Endothelial cell of umbilical vein (primary cell): ENCODE measurements around the gene RSL24D1. TPM values are rescaled to one million over a fixed set of nuclear protein-coding genes. Genes with fewer than 3 reads are reported as not detected.

Source experiments
- BruUV-seq: library from RNA; stranded (reverse); fragments of 400-500 nt; replicated peaks from 2 replicates; lab custom pipeline; 2021; lab: Mats Ljungman, UMichigan
- CTCF ChIA-PET: fragments of 300-600, 350-600 bp; sonication (Branson Sonifier 250); formaldehyde crosslinking; loops from one replicate; lab custom pipeline; 2021; ENCODE audit warnings: antibody characterized with exemption, inconsistent platforms; lab: Charles Lee
- POLR2A ChIA-PET: fragments of 300-600, 350-600 bp; sonication (Branson Sonifier 250); formaldehyde crosslinking; loops from one replicate; lab custom pipeline; 2021; ENCODE audit warnings: antibody characterized with exemption, inconsistent platforms; lab: Charles Lee
- DNase-seq: peaks from one replicate; pipeline ENCODE4 v3.0.0-alpha.2; 2011; ENCODE audit warnings: low read depth, low spot score
- FAIRE-seq: peaks from 2 replicates; lab custom pipeline; 2011; peaks lifted over from hg19 to GRCh38; lab: Jason Lieb, UNC
- H2AFZ ChIP-seq: 2 replicates; pipeline ENCODE4 v1.6.0; 2012; ENCODE audit warnings: low read depth, low read length, control low read depth, inconsistent platforms
- H3K27ac ChIP-seq: 2 replicates; pipeline ENCODE4 v1.5.1; 2011; ENCODE audit warnings: low read depth, mild to moderate bottlenecking, control low read depth, low read length, moderate library complexity; ENCODE audit not compliant: insufficient read depth
- H3K27me3 ChIP-seq, 2 experiments: 2 replicates each; pipeline versions ENCODE4 v1.6.0 to v1.6.1; 2011; ENCODE audit warnings: low read length in 2 of 2, mixed read lengths in 1 of 2; ENCODE audit not compliant: control insufficient read depth in 2 of 2, insufficient read depth in 2 of 2
- H3K36me3 ChIP-seq, 2 experiments: 2 replicates in 1 of 2; 3 replicates in 1 of 2; pipeline ENCODE4 v1.5.1; 2011; ENCODE audit warnings: low read length in 2 of 2, mild to moderate bottlenecking in 1 of 2, moderate library complexity in 1 of 2; ENCODE audit not compliant: control insufficient read depth in 2 of 2, insufficient read depth in 2 of 2; ENCODE audit errors: extremely low read depth in 1 of 2
- H3K4me1 ChIP-seq: 3 replicates; pipeline ENCODE4 v1.5.1; 2011; ENCODE audit warnings: mild to moderate bottlenecking, low read length; ENCODE audit not compliant: control insufficient read depth, insufficient read depth; ENCODE audit errors: extremely low read depth
- H3K4me2 ChIP-seq: 2 replicates; pipeline ENCODE4 v1.6.1; 2011; ENCODE audit warnings: low read length, control low read depth, mixed read lengths; ENCODE audit not compliant: insufficient read depth
- H3K4me3 ChIP-seq, 3 experiments: fragments of 200-600 bp in 1 of 3; sonication (generic), shearing (Covaris generic) in 1 of 3; replicated peaks in 1 of 3; 2 replicates each; pipeline ENCODE4 v1.5.1; 2011 to 2016; ENCODE audit warnings: control low read depth in 3 of 3, low read length in 3 of 3, mild to moderate bottlenecking in 2 of 3, inconsistent platforms in 1 of 3, low read depth in 1 of 3, moderate library complexity in 1 of 3; ENCODE audit not compliant: insufficient read depth in 1 of 3
- H3K79me2 ChIP-seq: 2 replicates; pipeline ENCODE4 v1.6.0; 2012; ENCODE audit warnings: low read length, inconsistent platforms; ENCODE audit not compliant: control insufficient read depth, insufficient read depth
- H3K9ac ChIP-seq: replicated peaks from 2 replicates; pipeline ENCODE3; 2011; ENCODE audit warnings: low read length, control low read depth; ENCODE audit not compliant: insufficient read depth; ENCODE audit errors: extremely low read depth
- H3K9me1 ChIP-seq: replicated peaks from 3 replicates; pipeline ENCODE4 v1.6.0; 2011; ENCODE audit warnings: mild to moderate bottlenecking, low read length; ENCODE audit not compliant: control insufficient read depth, insufficient read depth; ENCODE audit errors: extremely low read depth
- H3K9me3 ChIP-seq: replicated peaks from 2 replicates; pipeline ENCODE4 v1.5.1; 2012; ENCODE audit warnings: low read length, inconsistent platforms; ENCODE audit not compliant: control insufficient read depth, insufficient read depth
- H4K20me1 ChIP-seq: replicated peaks from 2 replicates; pipeline ENCODE3; 2011; ENCODE audit warnings: mild to moderate bottlenecking, low read length; ENCODE audit not compliant: control insufficient read depth, insufficient read depth; ENCODE audit errors: extremely low read depth
- CTCF ChIP-seq, 2 donors: IDR thresholded peaks; 1 replicate in 1 of 2; 2 replicates in 1 of 2; pipeline ENCODE4 v1.5.1; 2011; ENCODE audit warnings: low read length in 2 of 2, mild to moderate bottlenecking in 2 of 2, moderate library complexity in 2 of 2, control low read depth in 1 of 2, inconsistent platforms in 1 of 2, low read depth in 1 of 2; ENCODE audit not compliant: insufficient read depth in 1 of 2; ENCODE audit errors: extremely low read depth in 1 of 2
- EZH2 ChIP-seq: IDR thresholded peaks from 2 replicates; pipeline ENCODE4 v1.6.1; 2012; ENCODE audit warnings: borderline replicate concordance, low read depth, mild to moderate bottlenecking, moderate library complexity, low read length, inconsistent platforms; ENCODE audit not compliant: severe bottlenecking
- FOS ChIP-seq: IDR thresholded peaks from 2 replicates; pipeline ENCODE4 v1.6.1; 2011; ENCODE audit warnings: mild to moderate bottlenecking, low read length, moderate library complexity, borderline replicate concordance; ENCODE audit not compliant: insufficient read depth
- GATA2 ChIP-seq: IDR thresholded peaks from 2 replicates; pipeline ENCODE4 v1.7.0; 2011; ENCODE audit warnings: low read depth, mild to moderate bottlenecking, moderate library complexity, mixed read lengths, low read length; ENCODE audit not compliant: insufficient read length, insufficient read depth
- JUN ChIP-seq: IDR thresholded peaks from 2 replicates; pipeline ENCODE4 v1.6.1; 2011; ENCODE audit warnings: borderline replicate concordance, low read depth; ENCODE audit not compliant: insufficient read length, insufficient read depth
- MAX ChIP-seq: IDR thresholded peaks from 2 replicates; pipeline ENCODE4 v1.6.1; 2011; ENCODE audit not compliant: insufficient read depth, insufficient read length
- MYC ChIP-seq: IDR thresholded peaks from one replicate; pipeline ENCODE4 v1.6.1; 2011; ENCODE audit warnings: mild to moderate bottlenecking, low read depth, low read length
- POLR2A ChIP-seq: IDR thresholded peaks from 2 replicates; pipeline ENCODE4 v1.6.1; 2012; ENCODE audit warnings: low read depth, mild to moderate bottlenecking, control low read depth, low read length
- POLR2AphosphoS5 ChIP-seq: IDR thresholded peaks from 2 replicates; pipeline ENCODE4 v1.6.1; 2012; ENCODE audit warnings: low read depth, mild to moderate bottlenecking, control low read depth, low read length, moderate library complexity; ENCODE audit not compliant: insufficient read depth
- dilution Hi-C: fragments of 300-500 bp; cut with MboI; formaldehyde crosslinking; loops from one replicate; pipeline ENCODE4 v1.15.0; 2019; ENCODE audit warnings: low sequenced_read_pairs; ENCODE audit not compliant: extremely low pct_ligation_motif_present
- intact Hi-C: fragments of 100-400 bp; cut with micrococcal nuclease; formaldehyde crosslinking; loops from one replicate; pipeline ENCODE4 v1.10.0; 2022
- polyA plus RNA-seq, 4 experiments: library from polyadenylated mRNA; depleted of rRNA in 3 of 4; stranded (reverse) in 3 of 4; unstranded in 1 of 4; fragments of >200 nt; gene quantifications; 2 replicates each; pipeline versions ENCODE4 v1.2.1 to v1.2.3, GENCODE V29; 2011 to 2012; ENCODE audit warnings: missing spikeins in 1 of 4
- total RNA-seq: library from RNA; stranded (reverse); gene quantifications from 2 replicates; pipeline ENCODE4 v1.2.3, GENCODE V29; 2021

Gene RSL24D1
- total and polyA plus RNA-seq, 2 donors (not counting 3 experiments of a cell fraction or from before 2014, with no cell fraction given): 18.4 to 60.0 TPM

GRCh38 chr15:55237219-55238130, 40.7 kb upstream of the RSL24D1 start:
- TF ChIP-seq MAX: no peak
- TF ChIP-seq POLR2A: no peak
- no peak for TF ChIP-seq MYC
- TF ChIP-seq POLR2AphosphoS5: no peak
- FAIRE-seq (no peak), DNase-seq (no peak)
- H3K27me3 ChIP-seq: no peaks in the 10 kb centered on the region
- no peaks in the 10 kb centered on the region for H3K9me1 ChIP-seq
- no peak overlapping the region for H3K4me2 ChIP-seq
- H3K27ac ChIP-seq: no peak overlapping the region
- ChIA-PET CTCF (interaction anchor here (1.1 kb wide), 1 partner anchor 10 kb away, joined by 3 read pairs; no protein-coding TSS in a partner anchor), POLR2A (no interaction called here)
- no TSS peak for BruUV-seq
- H3K4me3 ChIP-seq: no peak overlapping the region
- H3K36me3 ChIP-seq: no peaks in the 10 kb centered on the region
- dilution Hi-C loops (no loop called here), intact Hi-C loops (no loop called here)
- peaks cover 14% of the 10 kb centered on the region for H3K4me1 ChIP-seq
- H4K20me1 ChIP-seq: no peaks in the 10 kb centered on the region
- H3K9ac ChIP-seq: no peak overlapping the region
- no peaks in the 10 kb centered on the region for H3K9me3 ChIP-seq
- no peak overlapping the region for H2AFZ ChIP-seq
- no peaks in the 10 kb centered on the region for H3K79me2 ChIP-seq

GRCh38 chr15:55235546-55236036, 38.9 kb upstream of the RSL24D1 start:
- H3K4me3 ChIP-seq: no peak overlapping the region
- dilution Hi-C loops (no loop called here), intact Hi-C loops (no loop called here)
- peaks cover 12% of the 10 kb centered on the region for H3K4me1 ChIP-seq
- no peaks in the 10 kb centered on the region for H3K9me3 ChIP-seq
- ChIA-PET POLR2A (no interaction called here), CTCF (interaction anchor here (0.5 kb wide), 1 partner anchor 20 kb away, joined by 3 read pairs; no protein-coding TSS in a partner anchor)
- DNase-seq: no peak
- no peaks in the 10 kb centered on the region for H4K20me1 ChIP-seq
- H3K27me3 ChIP-seq: no peaks in the 10 kb centered on the region
- no peak overlapping the region for H2AFZ ChIP-seq
- no peak overlapping the region for H3K4me2 ChIP-seq
- H3K36me3 ChIP-seq: no peaks in the 10 kb centered on the region
- no peak overlapping the region for H3K9ac ChIP-seq
- no peak overlapping the region for H3K27ac ChIP-seq
- H3K79me2 ChIP-seq: no peaks in the 10 kb centered on the region
- H3K9me1 ChIP-seq: no peaks in the 10 kb centered on the region
- no peak for FAIRE-seq
- no TSS peak for BruUV-seq
- no peak for TF ChIP-seq MAX
- no peak for TF ChIP-seq EZH2
- TF ChIP-seq MYC: no peak
- TF ChIP-seq JUN: no peak
- TF ChIP-seq CTCF (IDR thresholded peaks at IDR 0.05; ENCODE audit: extremely low read depth in 1 of 2, insufficient read depth in 1 of 2, low read depth in 1 of 2, low read length in 2 of 2): no peak
- TF ChIP-seq POLR2A: no peak
- no peak for TF ChIP-seq GATA2
- no peak for TF ChIP-seq POLR2AphosphoS5
- no peak for TF ChIP-seq FOS
